GM18867 (cell line): Measurements from ENCODE around the gene SERP1.
"Not testable (repeated sequence)": the region's sequence is repeated elsewhere in the genome, so short reads cannot be mapped to it uniquely, and the experiment has no call there.

Source experiments
- ATAC-seq: cut with Tn5 transposase; IDR thresholded peaks from one replicate; pipeline ENCODE4 v1.9.1; 2021; ENCODE audit warnings: mild to moderate bottlenecking, moderate library complexity; ENCODE audit not compliant: unreplicated experiment

The SERP1 gene

DNA sequence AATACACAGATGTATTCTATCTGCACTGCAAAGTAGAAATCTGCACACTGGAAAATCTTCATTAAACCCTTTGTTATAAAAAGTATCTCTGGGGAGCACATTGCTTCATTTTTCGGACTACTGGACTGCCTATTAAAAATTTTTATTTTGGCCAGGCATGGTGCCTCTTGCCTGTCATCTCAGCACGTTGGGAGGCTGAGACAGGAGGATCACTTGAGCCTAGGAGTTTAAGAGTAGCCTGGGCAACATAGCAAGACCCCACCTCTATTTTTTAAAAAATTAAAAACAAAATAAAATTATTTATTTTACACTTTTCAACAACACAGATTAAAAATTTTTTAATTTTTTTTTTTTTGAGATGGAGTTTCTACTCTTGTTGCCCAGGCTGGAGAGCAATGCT lies 6.0 kb downstream of the SERP1 start:
- ATAC-seq = no peak

DNA sequence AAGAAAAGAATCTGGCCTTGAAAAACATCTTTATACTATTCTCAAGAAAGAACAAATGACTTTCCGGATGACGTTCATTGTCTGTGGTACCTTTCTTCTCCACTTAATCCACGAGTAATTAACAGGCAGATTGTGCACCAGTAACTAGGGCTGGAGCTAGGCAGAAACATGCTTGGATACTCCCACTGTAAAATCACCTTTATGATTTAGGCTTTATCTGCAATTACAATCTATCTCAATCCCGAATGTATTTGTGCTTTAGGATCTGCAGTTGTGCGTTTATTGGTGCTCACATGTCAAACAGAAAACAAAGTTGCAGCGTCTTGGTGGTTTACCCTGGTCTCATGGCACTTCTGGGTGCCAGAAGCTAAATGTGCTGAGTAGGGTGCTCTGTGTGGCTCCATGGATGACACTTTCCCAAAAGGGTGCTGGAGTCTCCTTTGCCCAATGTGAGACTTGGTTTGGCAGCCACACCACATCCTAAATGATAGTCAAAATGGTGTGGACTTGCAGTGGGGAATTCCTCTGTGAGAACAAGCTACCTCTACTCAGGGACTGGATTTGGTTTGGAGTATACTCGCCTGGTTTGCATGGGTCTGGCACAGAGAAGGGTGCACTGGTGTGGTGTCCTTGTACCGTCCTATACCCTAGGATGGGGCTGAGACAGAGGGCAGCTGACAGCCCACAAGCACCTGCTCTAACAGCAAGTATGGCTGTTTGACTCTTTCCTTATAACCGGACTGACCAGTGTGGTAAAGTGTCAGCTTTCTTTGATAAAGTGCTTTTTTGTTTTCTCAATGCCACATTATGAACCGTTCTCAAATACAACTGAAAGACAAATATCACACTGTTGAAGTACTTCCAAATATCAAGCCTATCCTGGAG lies 7.7 kb downstream of the SERP1 start:
- no peak for ATAC-seq

DNA sequence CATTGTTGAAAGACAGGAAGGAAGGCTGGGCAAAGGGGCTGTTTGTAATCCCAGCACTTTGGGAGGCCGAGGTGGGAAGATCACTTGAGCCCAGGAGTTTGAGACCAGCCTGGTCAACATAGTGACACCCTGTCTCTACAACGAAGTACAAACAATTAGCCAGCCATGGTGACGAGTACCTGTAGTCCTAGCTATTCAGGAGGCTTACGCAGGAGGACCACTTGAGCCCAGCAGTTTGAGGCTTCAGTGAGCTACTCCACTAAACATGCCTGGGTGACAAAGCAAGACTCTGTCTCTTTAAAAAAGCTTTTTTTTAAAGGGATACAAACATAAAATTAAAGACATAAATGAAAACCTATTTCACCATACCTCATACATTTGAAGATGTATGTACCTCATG lies 11.1 kb downstream of the SERP1 start:
- no peak for ATAC-seq

DNA sequence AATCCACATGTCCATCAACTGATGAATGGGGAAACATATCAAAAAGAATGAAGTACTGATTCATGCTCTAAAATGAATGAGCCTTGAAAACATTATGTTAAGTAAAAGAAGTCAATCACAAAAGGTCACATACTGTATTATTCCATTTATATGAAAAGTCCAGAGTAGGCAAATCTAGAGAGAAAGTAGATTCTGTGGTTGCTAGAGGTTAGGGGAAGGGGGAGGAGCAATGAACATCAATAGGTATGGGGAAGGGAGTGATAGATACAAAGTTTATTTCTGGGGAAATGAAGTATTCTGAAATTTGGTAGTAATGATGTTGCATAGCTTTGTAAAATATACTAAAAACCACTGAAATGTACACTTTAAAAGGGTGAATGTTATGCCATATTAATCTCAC lies 14.5 kb downstream of the SERP1 start:
- no peak for ATAC-seq

DNA sequence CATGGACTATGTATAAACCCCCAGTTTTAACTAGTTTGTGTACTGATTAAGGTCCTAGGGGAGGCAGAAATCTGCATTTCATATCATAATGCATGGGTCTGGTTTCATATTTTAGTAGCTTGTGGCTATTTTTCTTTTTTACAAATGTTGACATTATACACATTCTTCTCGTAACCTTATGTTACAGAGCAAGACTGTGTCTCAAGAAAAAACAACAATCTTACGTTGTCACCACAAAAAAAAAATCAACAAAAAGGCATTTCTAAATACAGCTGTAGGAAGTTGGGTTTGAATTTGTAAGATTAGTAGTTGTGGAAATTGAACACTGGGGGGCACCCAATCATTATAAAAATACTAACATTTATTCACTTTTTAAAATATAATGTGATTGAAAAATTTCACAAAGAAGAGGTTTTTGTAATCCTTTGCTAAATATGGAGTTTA lies 17.9 kb downstream of the SERP1 start:
- ATAC-seq = no peak

DNA sequence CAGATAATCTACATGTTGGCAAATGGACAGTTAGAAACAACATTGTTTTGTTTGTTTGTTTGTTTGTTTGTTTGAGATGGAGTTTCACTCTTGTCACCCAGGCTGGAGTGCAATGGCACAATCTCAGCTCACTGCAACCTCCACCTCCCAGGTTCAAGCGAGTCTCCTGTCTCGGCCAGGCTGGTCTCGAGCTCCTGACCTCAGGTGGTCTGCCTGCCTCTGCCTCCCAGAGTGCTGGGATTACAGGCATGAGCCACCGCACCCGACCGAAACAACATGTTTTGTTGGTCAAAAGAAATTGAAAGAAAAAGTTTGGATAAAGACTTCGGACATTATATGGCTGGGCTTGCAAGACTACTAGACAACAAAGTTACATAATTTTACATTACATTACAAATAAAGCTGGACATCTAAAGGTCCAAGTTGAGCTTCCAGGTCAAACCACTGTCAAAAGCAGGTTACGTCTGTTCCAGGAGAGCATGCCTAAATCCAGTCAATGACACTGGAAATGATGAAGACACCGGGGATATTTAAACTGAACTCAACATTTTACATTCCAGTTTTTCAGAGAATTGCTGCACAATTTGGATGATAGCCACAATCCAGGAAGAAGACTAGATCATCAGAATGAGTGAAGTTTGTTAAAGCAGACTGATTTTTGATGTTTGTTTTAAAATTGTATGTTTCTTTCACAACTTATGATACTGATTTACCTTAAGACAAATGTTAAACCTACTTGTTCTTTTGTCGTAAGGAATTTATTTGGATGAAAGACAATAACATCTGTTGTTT lies 18.6 kb downstream of the SERP1 start:
- no peak for ATAC-seq

DNA sequence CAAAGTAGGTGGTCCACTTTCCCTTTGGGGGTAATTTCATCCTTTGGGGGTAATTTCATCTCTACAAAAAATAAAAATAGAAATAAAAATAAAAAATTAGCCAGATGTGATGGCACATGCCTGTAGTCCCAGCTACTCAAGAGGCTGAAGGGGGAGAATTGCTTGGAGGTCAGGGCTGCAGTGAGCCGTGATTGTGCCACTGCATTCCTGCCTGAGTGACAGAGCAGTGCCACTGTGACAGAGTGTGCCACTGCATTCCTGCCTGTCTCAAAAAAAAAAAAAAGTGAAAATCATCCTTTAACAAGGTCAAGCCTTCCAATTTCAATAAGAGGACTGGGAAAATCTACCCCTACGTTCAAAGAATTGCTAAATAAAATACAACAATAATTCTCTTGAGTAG lies 22.8 kb downstream of the SERP1 start:
- ATAC-seq = no peak

DNA sequence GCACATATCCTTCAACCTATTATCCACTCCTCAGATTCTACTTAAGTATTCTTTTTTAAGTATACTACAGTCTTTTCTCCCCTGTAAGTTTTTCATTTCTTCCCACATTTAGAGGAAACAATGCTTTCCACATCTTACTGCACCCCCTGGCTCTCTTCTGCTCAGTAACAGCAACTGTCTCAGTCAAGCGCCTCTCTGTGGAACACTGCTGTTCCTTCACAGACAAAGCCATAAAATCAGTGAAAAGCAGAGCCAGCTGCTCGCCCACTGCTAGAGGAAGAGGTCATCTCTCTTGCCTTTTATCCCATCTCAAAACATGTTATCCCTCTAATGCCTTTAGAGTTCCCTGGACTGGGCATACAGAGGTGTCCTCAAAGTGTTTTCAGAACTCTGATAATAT lies 24.8 kb downstream of the SERP1 start:
- ATAC-seq = no peak

DNA sequence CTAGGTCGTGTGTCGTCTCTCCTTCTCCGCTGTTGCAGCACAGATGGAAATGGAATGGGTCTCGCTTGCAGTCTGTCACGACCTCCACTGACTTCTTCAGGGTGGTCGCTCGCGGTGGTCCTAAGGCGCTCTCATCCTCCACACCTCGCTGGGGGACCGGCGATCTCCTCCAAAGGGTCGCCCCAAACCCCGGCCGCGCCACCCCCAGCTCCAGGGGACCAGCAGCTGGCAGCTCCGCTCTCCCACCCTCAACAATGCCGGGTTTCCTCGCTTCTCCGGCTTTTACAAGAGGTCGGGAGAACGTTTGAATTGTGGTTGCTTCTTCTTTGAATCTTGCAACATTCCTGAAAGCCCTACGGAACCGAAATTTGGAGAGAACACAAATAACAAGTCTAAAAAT lies 25.9 kb downstream of the SERP1 start:
- ATAC-seq = no peak

DNA sequence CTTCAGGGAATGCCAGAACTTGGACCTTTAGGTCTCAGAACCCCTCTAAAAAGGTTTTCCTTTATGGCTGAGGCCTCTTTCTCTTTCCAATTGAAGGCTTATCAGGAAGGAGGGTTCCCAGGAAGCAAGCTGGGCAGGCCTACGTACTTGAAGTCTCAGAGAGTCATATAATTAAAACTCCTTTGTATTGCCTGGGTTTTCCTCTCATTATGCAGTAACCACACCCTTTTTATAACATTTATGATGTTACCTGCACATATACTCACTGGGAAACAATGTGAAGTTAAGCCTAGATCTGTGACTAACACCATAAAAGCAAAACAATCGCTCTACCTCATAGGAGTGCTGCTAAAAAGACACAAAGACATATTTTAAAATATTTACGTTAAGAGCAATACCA lies 27.3 kb downstream of the SERP1 start:
- ATAC-seq = no peak

DNA sequence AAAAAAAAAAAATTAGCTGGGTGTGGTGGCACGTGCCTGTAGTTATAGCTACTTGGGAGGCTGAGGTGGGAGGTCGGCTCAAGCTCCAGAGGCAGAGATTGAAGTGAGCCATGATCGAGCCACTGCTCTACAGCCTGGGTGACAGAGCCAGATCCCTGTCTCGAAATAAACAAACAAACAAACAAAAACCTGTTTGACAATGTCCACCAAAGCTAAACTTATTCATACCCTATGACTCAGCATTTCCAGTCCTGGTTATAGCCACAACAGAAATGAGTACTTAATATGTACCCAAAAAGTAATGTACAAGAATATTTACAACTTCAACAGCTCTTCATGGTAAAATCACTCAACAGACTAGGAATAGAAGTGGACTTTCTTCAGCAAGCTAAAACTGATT lies 31.1 kb downstream of the SERP1 start:
- ATAC-seq = no peak

DNA sequence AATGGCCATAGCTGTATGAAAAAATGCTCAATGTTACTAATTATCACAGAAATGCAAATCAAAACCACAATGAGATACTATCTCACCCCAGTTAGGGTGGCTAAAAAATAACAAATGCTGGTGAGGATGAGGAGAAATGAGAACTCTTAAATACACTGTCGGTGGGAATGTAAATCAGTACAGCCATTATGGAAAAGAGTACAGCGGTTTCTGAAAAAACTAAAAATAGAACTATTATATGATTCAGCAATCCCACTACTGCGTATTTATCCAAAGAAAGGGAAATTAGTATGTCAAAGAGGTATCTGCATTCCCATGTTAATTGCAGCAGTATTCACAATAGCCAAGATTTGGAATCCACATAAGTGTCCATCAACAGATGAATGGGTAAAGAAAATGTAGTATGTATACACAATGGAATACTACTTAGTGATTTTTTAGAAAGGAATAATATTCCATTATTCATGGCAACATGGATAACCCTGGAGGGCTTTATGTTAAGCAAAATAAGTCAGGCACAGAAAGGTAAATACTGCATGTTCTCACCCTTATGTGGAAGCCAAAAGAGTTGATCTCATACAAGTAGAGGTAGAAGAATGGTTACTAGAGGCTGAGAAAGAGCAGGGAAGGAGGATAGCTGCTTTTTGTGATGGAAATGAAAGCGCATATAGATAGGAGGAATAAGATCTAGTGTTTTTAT lies 35.0 kb downstream of the SERP1 start:
- no peak for ATAC-seq

DNA sequence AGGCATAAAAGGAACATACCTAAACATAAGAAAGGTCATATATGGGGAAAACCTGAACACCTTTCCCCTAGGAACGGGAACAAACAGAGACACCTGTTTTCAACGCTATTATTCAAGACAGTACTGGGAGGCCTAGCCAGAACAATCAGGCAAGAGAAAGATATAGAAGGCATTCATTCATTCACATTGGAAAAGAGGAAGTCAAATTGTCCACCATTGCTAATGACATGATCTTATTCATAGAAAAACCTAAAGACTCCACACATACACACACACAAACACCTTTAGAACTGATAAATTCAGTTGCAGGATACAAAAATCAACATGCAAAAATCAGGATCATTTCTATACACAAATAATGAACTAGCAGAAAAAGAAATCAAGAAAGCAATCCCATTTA lies 36.5 kb downstream of the SERP1 start:
- ATAC-seq = no peak

DNA sequence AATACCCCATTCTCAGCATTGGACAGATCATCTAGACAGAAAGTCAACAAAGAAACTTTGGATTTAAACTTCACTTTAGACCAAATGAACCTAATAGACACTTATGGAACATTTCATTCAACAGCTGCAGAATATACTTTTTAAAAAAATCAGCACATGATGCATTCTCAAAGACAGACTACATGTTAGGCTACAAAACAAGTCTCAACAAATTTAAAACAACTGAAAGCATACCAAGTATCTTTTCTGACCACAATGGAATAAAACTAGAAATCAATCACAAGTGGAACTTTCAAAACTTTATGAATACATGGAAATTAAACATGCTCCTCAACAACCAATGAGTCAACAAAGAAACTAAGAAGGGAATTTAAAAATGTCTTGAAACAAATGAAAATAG lies 37.9 kb downstream of the SERP1 start:
- ATAC-seq = no peak

DNA sequence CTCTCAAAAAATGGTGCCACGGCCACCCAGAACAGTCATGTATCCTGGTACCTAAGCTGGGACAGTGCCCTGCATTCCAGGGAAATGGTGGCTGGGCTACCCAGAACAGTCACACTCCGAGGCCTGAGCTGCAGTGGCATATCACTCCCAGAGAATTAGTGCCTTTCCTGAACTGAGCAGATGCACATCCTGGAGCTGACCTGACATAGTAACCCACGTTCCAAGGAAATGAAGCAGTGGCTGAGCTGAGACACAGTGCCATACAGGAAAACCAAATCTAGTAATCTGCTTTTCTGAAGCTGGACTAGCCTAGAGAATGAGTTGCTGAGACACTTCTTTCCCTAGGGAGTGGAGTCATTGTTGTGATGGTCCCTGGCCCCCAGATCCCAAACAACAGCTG lies 41.8 kb downstream of the SERP1 start:
- no peak for ATAC-seq

DNA sequence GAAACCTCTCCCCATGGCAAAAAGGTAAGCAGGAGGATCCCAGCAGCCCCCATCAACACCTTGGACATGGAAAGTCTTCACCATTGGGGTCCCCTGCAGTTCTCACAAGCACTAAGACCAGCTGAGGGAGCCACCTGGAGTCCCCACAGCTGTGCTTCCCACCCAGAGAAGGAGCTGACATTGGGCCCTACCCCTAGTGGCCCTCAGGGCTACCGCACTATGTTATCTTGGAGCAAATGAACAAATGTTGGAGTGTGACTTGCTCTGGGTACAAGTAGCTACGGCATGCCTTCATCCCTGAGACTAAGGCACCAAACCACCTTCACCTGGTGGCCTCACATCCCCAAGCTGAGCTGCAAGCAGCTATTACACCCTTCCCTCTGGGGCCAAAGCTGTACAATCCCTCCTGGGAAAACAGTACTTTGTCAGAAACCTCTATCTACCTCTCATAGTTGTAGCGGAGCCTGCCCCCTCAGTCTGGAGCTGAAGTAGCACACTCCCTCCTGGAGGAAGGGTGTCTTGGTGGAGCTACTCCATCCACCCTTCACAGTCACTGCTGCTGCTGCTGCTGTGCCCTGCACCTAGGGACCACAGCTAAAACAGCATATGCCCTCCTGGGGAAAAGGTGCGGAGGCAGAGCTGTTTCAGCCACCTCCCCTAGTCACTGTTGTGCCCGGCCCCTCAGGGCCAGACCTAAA lies 42.7 kb downstream of the SERP1 start:
- no peak for ATAC-seq

DNA sequence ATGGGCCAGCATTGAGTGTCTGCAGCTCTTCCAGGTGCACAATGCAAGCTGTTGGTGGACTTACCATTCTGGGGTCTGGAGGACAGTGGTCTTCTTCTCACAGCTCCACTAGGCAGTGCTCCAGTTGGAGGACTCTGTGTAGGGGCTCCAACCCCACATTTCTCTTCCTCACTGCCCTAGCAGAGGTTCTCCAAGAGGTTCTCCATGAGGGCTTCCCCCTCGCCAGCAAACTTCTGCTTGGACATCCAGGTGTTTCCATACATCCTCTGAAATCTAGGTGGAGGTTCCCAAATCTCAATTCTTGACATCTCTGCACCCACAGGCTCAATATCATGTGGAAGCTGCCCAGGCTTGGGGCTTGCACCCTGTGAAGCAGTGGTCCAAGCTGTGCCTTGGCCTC lies 45.3 kb downstream of the SERP1 start:
- ATAC-seq = not testable (repeated sequence)

DNA sequence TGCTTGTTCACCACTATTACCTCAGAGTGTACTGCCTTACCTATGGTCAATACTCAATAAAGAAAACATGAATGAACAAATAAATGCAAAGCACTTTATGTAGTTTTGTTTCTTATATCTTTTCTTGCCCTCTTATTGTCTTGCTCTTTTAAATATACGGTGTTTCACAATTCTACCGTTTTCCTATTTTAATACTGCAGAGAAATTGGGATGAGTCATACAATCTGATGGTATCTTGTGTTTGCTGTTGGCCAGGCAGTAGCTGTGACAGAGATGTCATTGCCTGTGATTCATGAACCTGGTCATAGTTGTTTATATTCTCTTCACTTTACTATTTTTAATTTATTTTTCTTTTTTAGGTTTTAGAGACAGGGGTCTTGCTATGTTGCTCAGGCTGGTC lies 48.3 kb downstream of the SERP1 start:
- ATAC-seq = no peak

DNA sequence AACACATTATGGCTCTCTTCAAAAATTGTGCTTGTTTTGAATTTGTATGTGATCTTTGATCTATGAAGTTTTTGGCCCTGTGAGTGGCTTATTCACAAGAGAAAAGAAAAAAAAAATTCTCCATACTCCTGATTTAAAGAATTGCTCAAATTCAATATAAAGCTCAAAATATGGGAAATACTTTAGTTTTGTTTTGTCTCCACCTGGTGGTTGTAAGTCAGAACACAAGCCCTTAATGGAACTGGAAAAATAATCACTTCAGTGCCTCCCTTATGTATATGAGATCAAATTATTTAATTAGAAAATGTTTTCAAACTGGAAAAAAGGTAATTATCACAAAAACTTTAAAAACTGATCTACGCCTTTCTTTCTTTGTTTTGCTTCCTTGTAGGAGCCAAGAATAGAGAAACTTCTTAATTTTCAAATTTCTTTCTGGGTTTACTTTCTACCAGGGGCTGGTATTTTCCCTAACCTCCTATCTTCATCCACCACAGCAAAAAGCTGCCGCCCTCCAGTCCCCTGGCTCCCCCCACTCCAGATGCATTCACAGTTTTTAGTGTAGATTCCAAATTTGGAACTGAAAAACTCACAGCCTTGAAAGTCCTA lies 50.6 kb downstream of the SERP1 start:
- no peak for ATAC-seq

DNA sequence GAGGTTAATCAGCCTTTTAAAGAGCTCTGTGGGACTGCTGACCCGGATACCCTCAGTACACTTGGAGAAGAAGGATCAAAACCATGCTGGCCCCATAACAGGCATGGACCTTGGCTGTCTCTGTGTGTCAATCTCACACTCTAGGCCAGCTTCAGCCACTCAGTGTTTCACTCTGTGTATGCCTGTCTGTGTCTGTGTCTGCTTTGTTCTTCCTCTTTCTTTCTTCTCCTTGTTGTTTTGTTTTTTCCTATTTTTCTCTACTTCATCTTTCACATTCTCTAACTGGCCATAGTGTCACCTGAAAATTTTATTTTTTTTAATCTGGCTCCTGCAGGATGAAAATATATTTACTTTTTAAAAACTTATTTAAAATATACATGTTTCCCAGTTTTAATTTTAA lies 51.1 kb downstream of the SERP1 start:
- ATAC-seq = no peak
